ENCODE results near the gene SLC35A3. TPM values are rescaled to one million over a fixed set of nuclear protein-coding genes. Genes with fewer than 3 reads are reported as not detected.

SLC35A3 gene
- total RNA-seq: 1 to 10 TPM; 6.6 to 8.7 TPM

- peak within 1 kb of the TSS; percentile 68 to 76 for H3K27ac ChIP-seq
- peak within 1 kb of the TSS; percentile 90 to 92 for H3K4me3 ChIP-seq
- no peaks in the 10 kb centered on the region for H3K27me3 ChIP-seq
- peak in 1 of 2 donors; percentile 26 for TF ChIP-seq CTCF (IDR thresholded peaks at IDR 0.05)
- peaks cover 0 to 17% of the 10 kb centered on the region in 2 donors for H3K4me1 ChIP-seq
- peak; percentile 79 for DNase-seq (ENCODE audit: low spot score)
- H3K9me3 ChIP-seq: no peaks in the 10 kb centered on the region
- no peaks in the 10 kb centered on the region for H3K36me3 ChIP-seq
Observed at GRCh38 chr1:99969729-99970621, at the start of gene SLC35A3. TSS of gene SLC35A3 (plus strand) at chr1:99969996. CDS start at chr1:99993555, 23,559 bp downstream.

- no peaks in the 10 kb centered on the region for H3K9me3 ChIP-seq
- H3K27me3 ChIP-seq: no peaks in the 10 kb centered on the region
- no peak for TF ChIP-seq CTCF (IDR thresholded peaks at IDR 0.05)
Observed at GRCh38 chr1:99934801-99935200, 35.0 kb upstream of the SLC35A3 start.

GRCh38 chr1:99935534-99935933, 34.3 kb upstream of the SLC35A3 start:
- Histone ChIP-seq H3K36me3 (no peaks in the 10 kb centered on the region), H3K27ac (no peak overlapping the region), H3K9me3 (no peaks in the 10 kb centered on the region), H3K4me1 (no peaks in the 10 kb centered on the region), H3K27me3 (no peaks in the 10 kb centered on the region), H3K4me3 (no peak overlapping the region)
- no peak for DNase-seq (ENCODE audit: low spot score)
- no peak for TF ChIP-seq CTCF (IDR thresholded peaks at IDR 0.05)

More at GRCh38 chr1:99934801-99935200, 35.0 kb upstream of the SLC35A3 start:
- Histone ChIP-seq H3K36me3 (no peaks in the 10 kb centered on the region), H3K27ac (no peak overlapping the region), H3K4me1 (no peaks in the 10 kb centered on the region), H3K4me3 (no peak overlapping the region)
- DNase-seq (ENCODE audit: low spot score): no peak

GRCh38 chr1:99936071-99936470, 33.7 kb upstream of the SLC35A3 start:
- no peak for DNase-seq (ENCODE audit: low spot score)
- Histone ChIP-seq H3K27ac (no peak overlapping the region), H3K36me3 (no peaks in the 10 kb centered on the region), H3K4me1 (no peaks in the 10 kb centered on the region), H3K9me3 (no peaks in the 10 kb centered on the region), H3K27me3 (no peaks in the 10 kb centered on the region), H3K4me3 (no peak overlapping the region)
- no peak for TF ChIP-seq CTCF (IDR thresholded peaks at IDR 0.05)

GRCh38 chr1:99942723-99943122, 27.1 kb upstream of the SLC35A3 start:
- Histone ChIP-seq H3K4me1 (no peaks in the 10 kb centered on the region), H3K27me3 (no peaks in the 10 kb centered on the region), H3K27ac (no peak overlapping the region), H3K36me3 (no peaks in the 10 kb centered on the region), H3K4me3 (no peak overlapping the region), H3K9me3 (no peaks in the 10 kb centered on the region)
- no peak for DNase-seq (ENCODE audit: low spot score)
- TF ChIP-seq CTCF (IDR thresholded peaks at IDR 0.05): no peak

All from right atrium auricular region (tissue), 2 donors.